Renal cortical epithelial cell (primary cell): ENCODE results near the gene TEAD4. TPM values are rescaled to one million over a fixed set of nuclear protein-coding genes. Genes with fewer than 3 reads are reported as not detected.
A peak's percentile ranks its signal among the peaks of the same experiment; 100 is the strongest.

Experiments
- DNase-seq: peaks from one replicate; pipeline ENCODE4 v3.0.0-alpha.2; 2011; ENCODE audit warnings: low read depth
- total RNA-seq: library from RNA; depleted of rRNA; stranded (reverse); fragments of >200 nt; gene quantifications from 2 replicates; pipeline ENCODE4 v1.2.3, GENCODE V29; 2014

TEAD4 gene
- total RNA-seq, 1 donor from 2014 or later: 15.3 TPM

GRCh38 chr12:3002646-3003045, 43.4 kb downstream of the TEAD4 start:
- DNase-seq: no peak

- DNase-seq: no peak
Measured at GRCh38 chr12:3003357-3003992, 44.3 kb downstream of the TEAD4 start.

- no peak for DNase-seq
Measured at GRCh38 chr12:3004655-3005565, 45.7 kb downstream of the TEAD4 start.

GRCh38 chr12:3005736-3006135, 46.5 kb downstream of the TEAD4 start:
- DNase-seq: peak; percentile 2

GRCh38 chr12:3009780-3010179, 50.6 kb downstream of the TEAD4 start:
- no peak for DNase-seq

DNA sequence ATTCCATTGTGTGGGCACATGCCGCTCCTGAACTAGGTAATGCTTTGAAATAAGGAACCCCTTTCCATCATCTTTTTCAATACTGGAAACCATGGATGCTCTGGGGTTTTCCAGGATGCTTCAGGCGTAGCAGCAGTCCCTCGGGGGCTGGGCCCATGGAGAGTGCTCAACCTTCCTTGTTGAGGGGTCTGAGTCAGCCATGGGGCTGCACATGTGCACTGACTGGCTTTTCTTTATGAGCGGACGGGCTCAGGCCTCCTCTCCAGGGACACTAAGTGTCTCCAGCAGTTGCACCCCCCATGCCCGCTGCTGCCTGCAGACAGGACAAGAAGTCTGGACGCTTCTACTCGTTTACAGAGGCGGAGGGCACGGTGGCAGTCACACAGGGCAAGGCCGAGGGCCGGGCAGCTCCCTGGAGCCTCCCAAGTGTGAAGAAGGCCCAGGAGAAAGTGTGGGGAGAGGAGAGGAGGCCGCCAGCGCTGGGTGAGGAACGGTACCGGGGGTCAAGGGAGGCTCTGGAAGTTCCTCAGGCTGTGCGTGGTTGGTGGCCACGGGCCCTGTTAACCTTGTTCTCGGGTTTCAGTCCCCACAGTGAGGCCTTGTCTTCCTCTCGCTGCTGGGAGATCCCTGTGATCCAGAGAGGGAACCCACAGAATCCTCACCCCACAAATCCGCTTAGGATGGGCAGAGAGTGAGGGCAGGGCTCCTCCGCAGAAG, 51.2 kb downstream of the TEAD4 start:
- no peak for DNase-seq

DNA sequence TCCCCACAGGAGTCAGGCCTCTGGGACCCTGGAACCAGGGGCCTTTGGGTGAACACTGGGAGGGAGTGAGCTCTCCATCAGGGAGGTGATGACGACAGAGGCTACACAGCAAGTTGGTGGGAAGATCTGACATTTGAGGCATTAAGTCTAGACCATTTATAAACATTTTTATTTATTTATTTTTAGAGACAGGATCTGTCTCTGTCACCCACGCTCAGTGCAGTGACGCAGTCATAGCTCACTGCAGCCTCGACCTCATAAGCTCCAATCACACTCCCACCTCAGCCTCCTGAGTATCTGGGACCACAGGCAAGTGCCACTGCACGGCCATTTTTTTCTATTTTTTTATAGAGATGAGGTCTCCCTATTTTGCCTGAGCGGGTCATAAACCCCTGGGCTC, 53.6 kb downstream of the TEAD4 start:
- DNase-seq: no peak

- DNase-seq: no peak
Measured at GRCh38 chr12:3014641-3015040, 55.4 kb downstream of the TEAD4 start.

DNA sequence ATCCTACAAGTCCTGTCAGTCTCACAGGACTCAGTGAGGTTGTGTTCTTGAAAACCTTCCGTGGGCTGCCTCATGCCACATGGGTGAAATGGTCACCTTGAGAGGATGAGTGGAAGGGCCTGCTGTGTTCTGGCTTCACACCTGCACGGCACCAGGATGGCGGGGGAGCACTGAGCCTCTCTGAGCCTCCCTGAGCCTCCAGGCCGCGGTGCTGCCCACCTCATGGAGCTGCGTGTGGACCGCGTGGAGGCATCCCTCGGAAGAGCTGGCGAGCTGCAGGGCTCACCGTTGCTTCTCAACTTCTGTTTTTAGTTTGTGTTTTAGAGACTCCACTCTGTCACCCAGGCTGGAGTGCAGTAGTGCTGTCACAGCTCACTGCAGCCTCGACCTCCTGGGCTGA, 56.2 kb downstream of the TEAD4 start:
- DNase-seq: no peak

GRCh38 chr12:3016191-3016590, 57.0 kb downstream of the TEAD4 start:
- DNase-seq: no peak

DNA sequence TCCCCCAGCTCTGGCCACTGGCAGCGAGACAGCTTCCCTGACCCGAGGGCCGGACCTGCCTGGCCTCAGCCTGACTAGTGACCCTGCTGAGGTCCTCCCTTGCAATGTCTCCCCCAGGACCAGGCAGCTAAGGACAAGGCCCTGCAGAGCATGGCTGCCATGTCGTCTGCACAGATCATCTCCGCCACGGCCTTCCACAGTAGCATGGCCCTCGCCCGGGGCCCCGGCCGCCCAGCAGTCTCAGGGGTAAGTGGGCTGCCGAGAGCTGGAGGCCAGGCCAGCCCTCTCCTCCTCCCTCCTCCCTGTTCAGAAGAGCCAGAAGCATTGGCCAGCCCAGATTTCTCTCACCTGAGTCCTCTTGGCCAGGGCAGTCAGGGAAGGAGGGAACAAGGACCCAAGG, 58.1 kb downstream of the TEAD4 start:
- DNase-seq: no peak

DNA sequence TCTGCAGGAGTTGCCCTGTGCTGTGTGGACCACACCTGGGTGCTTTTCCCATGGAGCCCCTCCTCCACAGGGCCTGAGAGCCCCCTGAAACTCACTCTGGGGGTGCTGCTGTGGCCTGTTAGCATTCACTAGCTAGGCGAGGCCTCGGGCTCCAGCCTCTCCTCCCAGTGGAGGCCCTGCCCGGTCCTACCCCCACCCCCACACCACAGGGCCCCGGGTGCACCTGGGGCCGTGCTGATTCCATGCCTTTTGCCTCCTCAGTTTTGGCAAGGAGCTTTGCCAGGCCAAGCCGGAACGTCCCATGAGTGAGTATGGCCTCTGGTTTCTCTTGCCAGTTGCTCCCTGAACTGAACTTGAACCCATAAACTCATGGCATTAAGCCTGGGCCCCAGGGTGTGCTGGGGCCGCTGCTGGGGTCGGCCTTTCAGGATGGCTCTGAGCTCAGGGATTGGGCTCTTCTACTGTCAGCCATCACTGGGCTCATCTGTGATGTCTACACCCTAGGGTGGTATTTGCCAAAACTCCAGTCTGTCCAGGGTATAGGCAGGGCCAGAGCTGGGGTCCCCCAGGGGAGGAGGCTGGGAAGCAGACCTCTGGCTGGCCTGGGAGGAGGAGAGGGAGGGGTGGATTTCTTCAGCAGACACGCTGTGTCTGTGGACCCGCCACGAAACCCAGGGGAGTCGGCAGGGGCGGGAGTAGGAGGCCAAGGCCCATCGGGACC, 59.2 kb downstream of the TEAD4 start:
- DNase-seq: no peak

DNA sequence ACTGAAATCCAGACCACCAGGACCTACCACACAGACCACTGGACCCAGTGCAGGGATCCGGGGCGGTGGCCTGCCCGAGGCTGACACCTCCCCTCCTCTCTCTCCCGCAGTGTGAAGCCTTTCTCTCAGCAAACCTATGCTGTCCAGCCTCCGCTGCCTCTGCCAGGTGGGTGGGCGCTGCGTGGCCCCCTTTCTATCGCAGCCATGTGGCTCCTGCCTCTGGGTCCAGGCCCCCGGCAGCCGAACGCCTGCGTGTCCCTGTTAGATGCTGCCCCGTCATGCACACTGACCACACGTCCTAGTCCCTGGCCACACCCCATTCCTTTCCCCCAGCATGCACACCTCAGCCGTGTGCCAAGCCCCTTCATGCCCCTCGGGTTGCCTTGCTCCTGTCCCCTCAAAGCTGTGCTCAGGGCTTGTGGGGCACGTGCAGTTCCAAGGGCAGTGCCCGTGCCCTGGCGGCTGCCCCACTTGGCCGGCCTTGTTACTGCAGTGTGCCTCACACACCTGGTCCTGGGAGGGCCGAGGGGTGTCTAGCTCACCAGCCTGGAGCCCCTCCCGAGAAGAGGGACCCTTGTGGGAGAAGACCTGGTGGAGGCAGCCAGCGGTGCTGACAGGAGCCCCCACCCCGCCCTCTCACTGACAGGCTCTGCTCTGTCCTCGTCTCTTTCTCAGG, 59.9 kb downstream of the TEAD4 start:
- no peak for DNase-seq

GRCh38 chr12:3020399-3020798, 61.2 kb downstream of the TEAD4 start:
- no peak for DNase-seq

DNA sequence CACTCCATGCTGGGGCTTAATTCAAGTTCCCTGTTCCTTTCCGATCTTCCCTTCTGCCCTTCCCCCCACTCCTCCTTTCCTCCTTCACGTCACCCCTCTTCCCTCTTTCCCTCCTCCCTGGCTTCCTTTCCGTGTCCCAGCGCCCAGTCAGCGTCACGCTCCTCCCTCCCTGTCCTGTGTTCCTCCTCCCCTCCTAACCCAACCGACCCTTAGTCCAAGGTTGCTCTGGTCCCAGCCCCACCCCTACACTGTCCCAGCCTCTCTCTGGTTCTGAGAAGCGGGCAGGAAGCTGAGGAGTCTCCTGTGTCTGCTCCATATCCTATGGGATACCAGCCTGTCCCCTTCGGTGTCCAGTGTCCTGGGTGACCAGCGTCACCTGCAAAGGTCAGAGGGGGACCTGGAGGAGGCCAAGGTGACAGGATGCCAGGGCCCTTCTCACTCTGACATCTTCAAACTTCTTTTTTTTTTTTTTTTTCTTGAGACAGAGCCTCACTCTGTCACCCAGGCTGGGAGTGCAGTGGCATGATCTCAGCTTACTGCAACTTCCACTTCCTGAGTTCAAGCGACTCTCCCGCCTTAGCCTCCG, 61.7 kb downstream of the TEAD4 start:
- DNase-seq: no peak

- DNase-seq: no peak
Measured at GRCh38 chr12:3022411-3022810, 63.2 kb downstream of the TEAD4 start.

GRCh38 chr12:3022961-3023360, 63.8 kb downstream of the TEAD4 start:
- no peak for DNase-seq

DNA sequence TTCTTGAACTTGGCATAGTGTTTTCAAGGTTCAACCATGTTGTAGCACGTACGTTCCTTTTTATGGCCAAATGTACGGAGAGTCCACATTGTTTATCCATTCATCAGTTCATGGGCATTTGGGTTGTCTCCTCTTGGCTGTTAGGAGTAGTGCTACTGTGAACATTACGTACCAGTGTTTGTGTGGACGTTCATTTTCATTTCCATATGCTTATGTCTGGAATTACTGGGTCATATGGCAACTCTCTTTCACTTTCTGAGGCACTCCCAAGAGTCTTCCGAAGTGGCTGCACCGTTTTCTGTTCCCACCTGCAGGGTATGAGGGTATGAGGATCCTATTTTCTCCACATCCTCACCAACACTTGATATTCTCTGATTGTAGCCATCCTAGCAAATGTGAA, 68.9 kb downstream of the TEAD4 start:
- no peak for DNase-seq

GRCh38 chr12:3030821-3031429, 71.7 kb downstream of the TEAD4 start:
- DNase-seq: no peak

- DNase-seq: no peak
Measured at GRCh38 chr12:3032161-3032560, 73.0 kb downstream of the TEAD4 start.
